AML-193 (cell line): ENCODE data around the gene PHGDH.
"Not testable (repeated sequence)": the region's sequence is repeated elsewhere in the genome, so short reads cannot be mapped to it uniquely, and the experiment has no call there.

Experiments
- DNase-seq, 2 experiments: peaks; one replicate each; lab custom pipeline; 2025; lab: John Stamatoyannopoulos, UW

The PHGDH gene

GRCh38 chr1:119711804-119712341 lies at the start of gene PHGDH:
Gene PHGDH, plus strand, starts transcription at chr1:119711934. Its CDS starts 89 bp downstream, at chr1:119712023.
- DNase-seq, result no peak

GRCh38 chr1:119662034-119662437 lies 49.7 kb upstream of the PHGDH start:
- no peak for DNase-seq

- DNase-seq, result no peak
These were observed 47.7 kb upstream of the PHGDH start for GRCh38 chr1:119664067-119664466.

DNA sequence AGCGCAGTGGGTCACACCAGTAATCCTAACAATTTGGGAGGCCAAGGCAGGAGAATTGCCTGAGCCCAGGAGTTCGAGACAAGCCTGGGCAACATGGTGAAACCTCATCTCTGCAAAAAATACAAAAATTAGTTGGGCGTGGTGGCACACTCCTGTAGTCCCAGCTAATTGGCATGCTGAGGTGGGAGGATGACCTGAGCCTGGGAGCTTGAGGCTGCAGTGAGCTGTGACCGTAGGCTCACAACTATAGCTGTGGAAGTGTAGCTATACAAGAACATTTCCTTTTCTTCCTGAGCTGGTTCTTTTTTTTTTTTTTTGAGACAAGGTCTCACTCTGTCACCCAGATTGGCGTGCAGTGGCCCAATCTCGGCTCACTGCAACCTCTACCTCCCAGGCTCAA lies 44.6 kb upstream of the PHGDH start:
- no peak for DNase-seq

- no peak for DNase-seq
These were observed 40.8 kb upstream of the PHGDH start for GRCh38 chr1:119670898-119671297.

- DNase-seq, result no peak
These were observed 38.4 kb upstream of the PHGDH start for GRCh38 chr1:119673171-119673940.

DNA sequence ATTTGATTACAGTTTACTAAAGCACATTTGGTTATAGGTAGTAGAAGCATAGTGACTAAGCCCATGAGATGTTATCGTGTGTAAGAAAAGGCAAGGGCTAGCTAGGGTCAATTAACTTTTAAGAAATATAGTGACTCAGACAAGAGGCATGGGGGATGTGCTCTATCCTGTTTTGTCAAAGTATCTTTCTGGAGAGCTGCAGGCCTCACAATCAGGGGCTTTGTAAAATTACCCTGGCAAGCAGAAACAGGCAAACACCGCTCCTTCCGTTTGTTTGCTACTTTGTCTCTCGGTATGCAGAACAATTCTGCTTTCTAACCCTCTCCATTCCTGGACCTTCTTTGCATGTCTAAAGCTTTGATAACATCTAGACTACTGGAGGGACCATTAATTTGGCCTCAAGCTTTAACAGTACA lies 37.6 kb upstream of the PHGDH start:
- no peak for DNase-seq

- no peak for DNase-seq
These were observed 36.9 kb upstream of the PHGDH start for GRCh38 chr1:119674835-119675289.

- peak; percentile 43 to 60 for DNase-seq
These were observed 36.1 kb upstream of the PHGDH start for GRCh38 chr1:119675349-119676345.

DNA sequence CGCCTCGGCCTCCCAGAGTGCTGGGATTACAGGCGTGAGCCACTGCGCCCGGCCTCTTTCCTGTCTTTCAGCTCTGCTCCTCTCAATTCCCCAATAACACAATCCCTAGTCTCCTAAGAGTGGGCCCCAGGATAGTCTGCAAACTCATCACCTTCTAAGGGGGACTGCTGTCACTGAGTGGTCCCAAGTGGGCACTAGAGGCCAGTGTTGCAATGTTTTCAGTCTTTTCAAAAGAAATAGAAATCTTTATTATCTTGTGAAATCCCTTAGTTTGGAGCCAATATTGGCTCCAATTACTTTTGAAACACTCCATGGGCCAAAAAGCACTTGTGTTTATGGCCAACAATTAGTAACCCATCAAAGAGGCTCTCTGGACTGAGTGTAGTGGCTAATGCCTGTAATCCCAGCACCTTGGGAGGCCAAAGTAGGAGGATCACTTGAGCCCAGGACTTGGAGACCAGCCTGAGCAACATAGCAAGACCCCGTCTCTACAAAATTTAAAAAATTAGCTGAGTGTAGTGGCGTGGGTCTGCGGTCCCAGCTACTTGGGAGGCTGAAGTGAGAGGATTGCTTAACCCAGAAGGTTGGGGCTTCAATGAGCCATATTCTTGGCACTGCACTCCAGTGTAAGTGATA lies 35.0 kb upstream of the PHGDH start:
- DNase-seq, result no peak

- DNase-seq, result no peak
These were observed 32.5 kb upstream of the PHGDH start for GRCh38 chr1:119679223-119679622.

GRCh38 chr1:119680193-119680592 lies 31.5 kb upstream of the PHGDH start:
- DNase-seq, result no peak

DNA sequence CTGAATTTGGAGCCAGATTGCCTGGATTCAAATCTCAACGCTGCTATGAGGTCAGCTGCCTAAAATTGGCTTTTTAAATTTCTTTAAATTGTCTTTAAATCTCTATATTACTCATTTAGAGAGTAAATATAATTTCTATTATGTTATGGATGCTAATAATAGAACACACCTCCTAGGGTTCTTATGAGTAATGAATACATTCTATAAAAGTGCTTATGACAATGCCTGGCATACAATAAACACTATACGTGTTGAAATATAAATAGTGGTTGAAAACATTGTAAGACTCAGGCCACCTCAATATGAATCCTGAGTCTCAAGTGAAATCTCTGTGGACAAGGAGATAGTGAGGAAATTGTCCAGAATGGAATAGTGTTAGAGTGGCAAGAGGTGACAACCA lies 31.0 kb upstream of the PHGDH start:
- no peak for DNase-seq

DNA sequence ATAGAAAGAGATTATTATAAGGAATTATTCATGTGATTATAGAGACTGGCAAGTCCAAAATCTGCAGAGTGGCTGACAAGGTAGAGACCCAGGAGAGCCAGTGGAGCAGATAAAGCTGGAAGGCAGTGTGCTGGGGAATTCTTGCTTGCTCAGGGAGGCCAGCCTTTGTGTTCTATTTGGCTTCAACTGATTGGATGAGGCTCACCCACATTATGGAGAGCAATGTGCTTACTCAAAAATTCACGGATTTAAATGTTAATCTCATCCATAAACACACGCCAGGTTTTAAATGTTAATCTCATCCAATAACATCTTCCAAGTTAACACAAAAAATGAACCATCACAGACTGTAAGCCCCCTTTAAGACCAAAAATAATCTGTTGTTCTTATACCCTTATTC lies 30.2 kb upstream of the PHGDH start:
- DNase-seq, result no peak

- no peak for DNase-seq
These were observed 29.6 kb upstream of the PHGDH start for GRCh38 chr1:119682141-119682540.

GRCh38 chr1:119683893-119684292 lies 27.8 kb upstream of the PHGDH start:
- no peak for DNase-seq

DNA sequence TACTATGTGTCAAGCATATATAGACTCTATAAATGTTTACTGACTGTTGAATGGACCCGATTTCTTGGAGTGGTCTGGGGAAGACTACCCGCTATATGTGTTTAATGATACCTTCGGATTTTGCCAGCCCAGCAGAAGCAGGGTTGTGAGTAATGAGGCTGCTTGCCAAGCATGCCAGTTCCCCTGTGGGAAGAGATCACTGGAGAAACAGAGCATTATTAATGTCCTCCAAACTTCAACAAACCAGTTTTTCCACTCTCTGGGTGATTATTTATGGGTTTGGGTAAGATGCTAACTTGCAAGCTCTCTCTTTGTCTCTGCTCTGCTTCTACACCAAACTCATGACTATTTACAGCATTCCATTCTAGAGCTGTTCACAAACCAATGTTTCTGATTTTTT lies 25.1 kb upstream of the PHGDH start:
- DNase-seq, result no peak

- no peak for DNase-seq
These were observed 24.2 kb upstream of the PHGDH start for GRCh38 chr1:119687434-119688079.

GRCh38 chr1:119688810-119689209 lies 22.9 kb upstream of the PHGDH start:
- DNase-seq, result no peak

DNA sequence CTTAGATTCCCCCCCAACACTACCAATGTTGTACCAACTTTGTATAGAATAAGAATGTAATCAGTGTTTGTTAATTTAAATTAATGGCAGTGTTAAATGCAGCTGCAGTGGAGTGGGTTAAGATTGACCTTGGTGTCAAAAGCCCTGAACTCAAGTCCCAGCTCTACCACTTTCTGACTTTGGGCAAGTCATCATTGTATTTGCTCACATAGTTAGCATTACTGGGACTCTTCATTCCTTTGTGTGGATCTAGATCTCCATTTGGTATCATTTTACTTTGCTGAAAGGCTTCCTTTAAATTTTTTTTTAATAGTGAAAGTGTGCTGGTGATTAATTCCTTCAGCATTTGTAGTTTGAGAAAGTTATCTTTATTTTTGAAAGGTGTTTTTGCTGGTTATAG lies 22.2 kb upstream of the PHGDH start:
- no peak for DNase-seq

DNA sequence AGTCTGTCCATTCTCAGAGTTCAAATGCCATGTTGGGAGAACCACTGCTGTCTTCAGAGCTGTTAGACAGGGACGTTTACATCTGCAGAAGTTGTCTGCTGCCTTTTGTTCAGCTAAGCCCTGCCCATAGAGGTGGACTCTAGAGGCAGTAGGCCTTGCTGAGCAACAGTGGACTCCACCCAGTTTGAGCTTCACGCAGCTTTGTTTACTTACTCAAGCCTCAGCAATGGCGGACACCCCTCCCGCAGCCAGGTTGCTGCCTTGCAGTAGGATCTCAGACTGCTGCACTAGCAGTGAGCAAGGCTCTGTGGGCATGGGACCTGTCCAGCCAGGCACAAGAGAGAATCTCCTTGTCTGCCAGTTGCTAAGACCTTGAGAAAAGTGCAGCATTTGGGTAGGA lies 14.9 kb upstream of the PHGDH start:
- DNase-seq, result not testable (repeated sequence)

DNA sequence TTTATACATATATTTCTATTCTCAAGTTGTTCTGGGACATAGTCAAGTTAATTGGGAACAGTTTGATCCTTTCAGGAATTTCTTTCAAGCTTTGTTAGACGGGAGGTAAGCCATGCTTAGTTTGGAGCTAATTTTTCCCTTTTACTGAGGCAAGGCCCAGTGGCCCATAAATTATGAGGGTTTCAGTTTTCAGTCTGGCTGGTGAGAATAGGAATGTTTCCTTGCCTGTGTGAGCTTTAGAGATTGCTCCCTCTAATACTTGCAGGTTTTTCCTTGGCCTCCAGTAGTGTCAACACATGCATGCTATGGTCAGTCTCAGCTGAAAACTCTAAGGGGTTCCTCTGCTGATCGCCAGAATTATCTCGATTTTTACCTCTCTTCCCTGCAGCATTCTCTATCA lies 14.1 kb upstream of the PHGDH start:
- DNase-seq, result no peak
